HG02571 (cell line): ENCODE results near the gene DGUOK.
"Not testable (repeated sequence)": the region's sequence is repeated elsewhere in the genome, so short reads cannot be mapped to it uniquely, and the experiment has no call there.

Experiments
- ATAC-seq: cut with Tn5 transposase; IDR thresholded peaks from one replicate; pipeline ENCODE4 v1.9.1; 2021; ENCODE audit warnings: mild to moderate bottlenecking, moderate library complexity; ENCODE audit not compliant: unreplicated experiment

Gene DGUOK

DNA sequence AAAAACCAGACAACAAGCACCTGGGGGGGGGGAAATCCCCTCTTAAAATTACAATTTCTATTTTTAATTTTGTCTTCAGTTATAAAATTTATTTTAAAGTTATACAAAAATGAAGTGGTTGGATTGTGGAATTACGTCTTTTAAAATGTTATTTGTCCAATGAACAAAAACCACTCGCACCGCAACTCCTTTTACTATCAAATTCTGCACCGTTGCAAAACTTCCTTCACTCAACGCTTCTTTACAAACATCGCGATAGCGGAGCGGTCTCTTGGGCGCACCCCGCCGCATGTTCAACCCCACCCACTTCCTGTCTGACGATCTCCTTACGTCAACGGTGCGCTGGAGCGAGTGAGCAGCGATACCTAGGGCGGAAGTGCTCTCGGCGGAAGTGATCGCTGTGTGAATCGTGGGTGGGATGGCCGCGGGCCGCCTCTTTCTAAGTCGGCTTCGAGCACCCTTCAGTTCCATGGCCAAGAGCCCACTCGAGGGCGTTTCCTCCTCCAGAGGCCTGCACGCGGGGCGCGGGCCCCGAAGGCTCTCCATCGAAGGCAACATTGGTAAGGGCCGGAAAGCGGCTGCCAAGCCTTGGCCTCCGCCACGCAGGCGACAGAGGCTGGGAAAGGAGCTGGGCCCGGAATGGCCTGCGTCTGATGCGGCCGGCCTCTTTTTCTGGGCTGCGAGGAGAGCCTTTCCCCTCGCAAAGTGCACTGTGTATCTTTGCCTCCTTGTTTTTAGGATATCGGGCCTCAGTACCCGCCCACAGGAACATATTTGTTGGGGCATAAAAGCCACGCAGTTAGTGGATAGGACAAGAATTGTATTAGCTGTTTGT is at the start of gene DGUOK:
DGUOK (plus strand) TSS at position 388 of the 835 bp plus-strand sequence; CDS start at position 419, 31 bp downstream.
- peak; percentile 99 for ATAC-seq

DNA sequence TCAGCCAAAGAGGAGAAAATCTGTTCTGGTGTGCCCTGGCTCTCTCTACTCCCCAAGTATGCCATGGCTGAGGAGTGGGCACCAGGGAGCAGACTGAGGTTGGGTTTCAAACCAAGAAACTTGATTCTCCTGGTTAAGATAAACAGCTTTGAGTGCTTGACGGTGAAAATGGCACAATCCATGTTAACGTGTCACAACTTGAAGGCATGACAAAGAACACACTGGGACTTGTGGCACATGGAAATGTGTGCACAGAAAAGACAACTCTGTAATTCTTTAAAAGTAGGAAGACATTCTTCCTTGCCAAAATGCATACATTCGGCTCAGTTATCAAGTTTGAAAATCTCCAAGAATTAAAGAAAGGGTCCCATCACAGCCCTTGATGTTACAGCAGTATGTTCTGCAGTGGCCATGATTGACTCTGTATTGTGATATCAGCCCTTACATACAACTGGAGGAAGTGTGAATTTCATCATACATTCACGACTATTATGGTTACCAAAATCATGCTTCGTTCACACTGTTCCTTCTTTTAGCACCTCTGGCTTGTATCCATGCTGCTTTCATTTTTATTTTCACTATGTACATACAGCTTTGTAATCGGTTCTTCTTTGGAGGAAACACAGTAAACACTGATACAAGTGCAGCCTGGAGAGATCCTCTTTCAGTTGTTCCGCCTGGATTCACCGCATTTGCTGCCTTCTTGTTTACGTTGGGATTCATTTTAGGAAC is 49.4 kb upstream of the DGUOK start:
- ATAC-seq: no peak

DNA sequence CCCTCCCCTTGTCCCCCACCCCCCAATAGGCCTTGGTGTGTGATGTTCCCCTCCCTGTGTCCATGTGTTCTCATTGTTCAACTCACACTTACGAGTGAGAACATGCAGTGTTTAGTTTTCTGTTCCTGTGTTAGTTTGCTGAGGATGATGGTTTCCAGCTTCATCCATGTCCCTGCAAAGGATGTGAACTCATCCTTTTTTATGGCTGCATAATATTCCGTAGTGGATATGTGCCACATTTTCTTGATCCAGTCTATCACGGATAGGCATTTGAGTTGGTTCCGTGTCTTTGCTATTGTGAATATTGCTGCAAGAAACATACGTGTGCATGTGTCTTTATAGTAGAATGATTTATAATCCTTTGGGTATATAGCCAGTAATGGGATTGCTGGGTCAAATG is 48.7 kb upstream of the DGUOK start:
- ATAC-seq: not testable (repeated sequence)

DNA sequence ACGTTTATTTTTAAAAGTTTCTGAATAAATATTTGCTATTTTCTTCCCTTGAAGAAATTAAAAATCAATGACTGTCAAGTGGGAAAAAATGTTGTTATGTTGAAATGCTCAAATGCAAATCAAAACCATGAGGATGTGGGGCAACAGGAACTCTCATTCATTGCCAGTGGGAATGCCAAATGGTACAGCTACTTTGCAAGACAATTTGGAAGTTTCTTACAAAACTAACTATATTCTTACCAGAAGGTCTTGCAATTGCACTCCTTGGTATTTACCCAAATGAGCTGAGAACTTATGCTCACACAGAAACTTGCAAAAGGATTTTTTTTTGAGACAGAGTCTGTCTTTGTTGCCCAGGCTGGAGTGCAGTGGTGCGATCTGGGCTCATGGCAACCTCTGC is 41.3 kb upstream of the DGUOK start:
- ATAC-seq: no peak

DNA sequence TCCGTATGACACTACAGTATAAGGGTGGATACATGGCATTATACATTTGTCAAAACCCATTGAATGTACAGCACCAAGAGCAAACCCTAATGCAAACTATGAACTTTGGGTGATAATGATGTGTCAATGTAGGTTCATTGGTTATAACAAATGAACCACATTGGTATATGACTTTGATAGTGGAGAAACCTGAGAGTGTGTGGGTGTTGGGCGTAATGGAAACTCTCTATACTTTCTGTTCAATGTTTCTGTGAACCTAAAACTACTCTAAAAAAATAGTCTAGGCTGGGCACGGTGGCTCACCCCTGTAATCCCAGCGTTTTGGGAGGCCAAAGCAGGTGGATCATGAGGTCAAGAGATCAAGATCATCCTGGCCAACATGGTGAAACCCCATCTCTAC is 40.3 kb upstream of the DGUOK start:
- ATAC-seq: no peak

DNA sequence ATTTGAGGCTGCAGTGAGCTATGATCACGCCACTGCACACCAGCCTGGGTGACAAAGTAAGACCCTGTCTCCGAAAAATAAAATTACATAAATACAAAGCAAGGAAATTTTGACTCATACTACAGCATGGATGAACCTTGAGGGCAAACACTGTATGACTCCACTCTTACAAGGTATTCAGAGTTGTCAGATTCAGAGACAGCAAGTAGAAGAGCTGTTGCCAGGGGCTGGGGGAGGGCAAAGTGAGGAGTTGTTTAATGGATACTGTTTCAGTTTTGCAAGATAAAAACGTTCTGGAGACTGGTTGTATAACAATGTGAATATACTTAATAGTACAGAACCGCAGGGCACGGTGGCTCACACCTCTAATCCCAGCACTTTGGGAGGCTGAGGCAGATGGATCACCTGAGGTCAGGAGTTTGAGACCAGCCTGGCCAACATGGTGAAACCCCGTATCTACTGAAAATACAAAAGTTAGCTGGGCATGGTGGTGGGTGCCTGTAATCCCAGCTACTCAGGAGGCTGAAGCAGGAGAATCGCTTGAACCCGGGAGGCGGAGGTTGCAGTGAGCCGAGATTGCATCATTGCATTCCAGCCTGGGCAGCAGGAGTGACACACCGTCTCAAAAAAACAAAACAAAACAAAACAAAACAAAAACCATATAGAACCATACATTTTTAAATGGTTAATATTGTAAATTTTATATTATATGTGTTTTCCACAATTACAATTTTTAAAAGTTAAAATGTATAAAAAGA is 38.9 kb upstream of the DGUOK start:
- not testable (repeated sequence) for ATAC-seq

DNA sequence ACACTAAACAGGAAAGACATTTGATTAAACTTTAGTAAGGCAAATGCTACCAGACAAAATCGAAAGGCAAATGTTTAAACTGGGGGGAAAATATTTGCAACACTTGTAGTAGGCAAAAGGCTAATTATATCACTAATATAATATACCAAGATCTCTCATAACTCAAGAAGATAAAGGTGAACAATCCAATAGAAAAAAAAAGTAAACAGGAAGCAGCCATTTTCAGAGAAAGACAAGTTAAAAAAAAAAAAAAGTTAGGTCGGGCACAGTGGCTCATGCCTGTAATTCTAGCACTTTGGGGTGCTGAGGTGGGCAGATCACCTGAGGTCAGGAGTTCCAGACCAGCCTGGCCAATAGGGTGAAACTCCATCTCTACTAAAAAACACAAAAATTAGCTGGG is 38.3 kb upstream of the DGUOK start:
- no peak for ATAC-seq

DNA sequence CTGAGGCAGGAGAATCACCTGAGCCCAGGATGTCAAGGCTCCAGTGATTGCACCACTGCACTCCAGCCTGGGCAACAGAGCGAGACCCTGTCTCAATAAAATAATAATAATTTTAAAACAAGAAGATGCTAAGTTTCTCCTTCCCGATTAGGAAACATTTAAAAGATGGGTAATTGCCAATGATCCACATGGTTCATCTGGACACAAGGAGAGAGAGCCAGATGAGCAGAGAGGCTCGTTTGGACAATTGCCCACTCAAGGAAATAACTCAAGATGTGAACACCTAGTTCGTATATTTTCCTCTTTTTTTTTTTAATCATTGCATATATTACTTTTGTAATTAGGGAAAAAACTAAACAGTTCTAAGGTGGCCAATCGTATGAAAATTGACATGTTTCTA is 37.5 kb upstream of the DGUOK start:
- no peak for ATAC-seq

DNA sequence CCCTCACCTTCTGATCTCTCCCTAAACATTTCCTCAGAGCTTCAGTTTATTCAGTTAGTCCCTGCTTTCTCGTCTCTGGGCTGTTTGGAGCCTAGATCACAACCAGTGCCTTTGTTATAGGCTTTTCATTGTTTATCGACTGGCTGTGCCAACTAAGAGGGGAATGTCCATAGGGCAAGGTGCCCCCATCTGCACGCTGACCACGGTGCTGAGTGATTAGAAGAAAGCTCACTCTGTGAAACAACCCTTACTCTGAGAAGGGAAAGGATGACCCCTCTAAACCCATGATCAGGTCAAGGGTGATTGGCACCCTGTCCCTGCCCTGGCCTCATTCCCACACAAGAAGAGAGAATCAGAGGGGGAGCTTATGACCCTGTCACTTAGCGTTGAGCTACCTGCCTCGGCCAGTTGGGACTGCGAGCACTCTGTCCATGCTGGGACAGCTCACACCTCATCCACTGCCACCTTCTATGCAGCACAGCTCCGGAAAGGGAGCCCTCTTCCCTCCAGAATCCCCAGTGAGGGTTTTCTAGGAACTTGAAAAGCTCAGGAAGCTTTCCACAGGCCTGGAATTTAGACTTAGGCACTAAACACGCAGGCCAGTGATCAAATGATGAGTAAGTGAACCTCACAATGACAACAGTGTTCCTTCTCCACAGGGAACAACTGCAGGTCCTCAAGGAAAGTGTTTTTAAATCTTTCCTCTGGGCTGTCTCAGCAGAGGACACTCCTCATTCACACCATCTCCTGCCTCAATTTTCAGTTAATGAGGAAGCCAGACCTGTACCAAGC is 36.2 kb upstream of the DGUOK start:
- ATAC-seq: no peak

DNA sequence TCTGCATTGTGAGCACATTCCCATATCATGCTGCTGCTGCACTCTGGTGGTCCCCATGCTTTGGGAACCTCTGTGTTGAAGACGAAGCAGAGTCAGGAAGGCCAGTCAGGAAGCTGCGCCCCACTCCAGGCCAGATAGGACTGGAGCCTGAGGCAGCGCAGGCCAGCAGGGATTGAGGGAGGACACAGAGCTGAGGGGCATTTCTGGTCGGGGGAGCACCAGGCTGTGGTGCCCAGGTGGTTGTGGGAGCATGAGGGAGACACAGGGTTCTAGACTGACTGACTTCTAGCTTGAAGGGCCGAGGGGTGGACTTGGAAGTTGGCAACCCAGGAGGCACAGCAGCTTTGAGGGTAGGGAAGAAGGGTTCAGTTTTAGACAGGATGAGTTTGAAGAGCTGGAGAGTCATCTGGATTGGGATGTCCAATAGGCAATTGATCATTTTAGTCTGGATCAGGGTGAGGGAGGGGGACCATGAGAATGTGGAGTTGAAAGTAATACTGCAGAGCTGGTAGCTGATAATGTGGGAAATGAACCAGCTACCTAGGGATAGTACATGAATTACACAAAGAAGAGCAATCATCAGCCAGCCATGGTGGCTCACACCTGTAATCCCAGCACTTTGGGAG is 35.3 kb upstream of the DGUOK start:
- no peak for ATAC-seq

DNA sequence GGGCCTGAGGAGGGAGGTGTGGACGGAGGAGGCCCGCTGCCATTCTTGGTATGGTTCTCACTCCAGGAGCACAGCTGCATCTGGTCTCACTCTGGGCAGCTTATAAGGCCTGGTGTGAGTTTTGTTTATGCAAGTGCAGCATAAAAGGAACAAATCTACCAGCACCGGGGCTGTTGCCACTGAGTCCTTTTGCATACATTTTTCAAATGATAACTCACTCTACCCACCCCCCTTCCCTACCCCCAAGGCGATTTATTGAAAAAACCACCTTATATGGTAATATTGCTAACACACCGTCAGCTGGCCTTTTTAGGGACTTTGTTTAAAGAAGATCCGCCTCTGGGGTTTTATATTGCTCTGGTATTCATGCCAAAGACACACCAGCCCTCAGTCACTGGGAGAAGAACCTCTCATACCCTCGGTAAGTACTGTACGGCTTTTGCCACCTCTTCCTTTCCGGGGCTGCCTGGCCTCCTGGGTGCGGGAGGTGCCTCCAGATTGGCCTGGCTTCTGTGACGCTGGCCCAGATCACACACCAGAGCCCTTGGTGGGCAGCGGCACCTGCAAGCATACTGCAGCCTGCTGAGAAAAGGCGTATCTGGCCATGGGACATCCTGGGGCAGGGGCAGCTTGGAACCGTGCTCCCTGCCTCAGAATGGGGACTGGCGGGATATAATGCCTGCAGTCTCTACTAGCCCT is 33.9 kb upstream of the DGUOK start, which contains the start of gene ACTG2:
ACTG2 (plus strand) TSS at position 378 of the 699 bp plus-strand sequence. CDS start 8,304 bp downstream, outside the sequence.
- ATAC-seq: no peak

DNA sequence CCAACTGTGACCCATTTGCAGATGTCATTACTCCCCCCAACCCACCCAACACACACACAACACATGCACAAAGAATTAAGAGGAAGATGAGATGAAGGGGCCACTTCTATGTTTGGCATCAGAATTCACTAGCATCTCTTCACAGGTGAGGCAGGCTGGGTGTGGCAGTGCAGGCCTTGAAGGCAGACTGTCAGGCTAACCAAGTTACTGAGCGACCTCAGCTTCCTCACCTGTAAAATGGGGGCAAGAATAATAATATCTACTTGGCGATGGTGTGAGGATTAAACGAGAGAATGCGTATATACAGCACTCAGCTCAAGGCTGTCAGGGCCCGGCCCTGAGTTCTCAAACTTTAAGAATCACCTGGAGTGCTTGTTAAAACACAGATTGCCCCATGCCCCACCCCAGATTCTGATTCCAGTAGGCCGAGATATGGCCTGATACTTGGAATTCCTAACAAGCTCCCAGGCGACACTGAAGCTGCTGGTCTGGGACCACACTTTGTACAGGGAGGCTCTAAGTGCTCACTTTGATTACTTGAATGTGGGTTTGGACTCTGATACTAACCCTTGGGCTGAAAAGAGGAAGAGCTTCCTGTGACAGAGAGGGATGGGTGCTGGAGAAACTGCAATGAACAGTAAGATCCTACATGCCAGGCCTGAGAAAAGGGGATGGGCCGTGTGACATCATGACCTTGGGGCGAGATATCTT is 32.8 kb upstream of the DGUOK start:
- ATAC-seq: no peak

DNA sequence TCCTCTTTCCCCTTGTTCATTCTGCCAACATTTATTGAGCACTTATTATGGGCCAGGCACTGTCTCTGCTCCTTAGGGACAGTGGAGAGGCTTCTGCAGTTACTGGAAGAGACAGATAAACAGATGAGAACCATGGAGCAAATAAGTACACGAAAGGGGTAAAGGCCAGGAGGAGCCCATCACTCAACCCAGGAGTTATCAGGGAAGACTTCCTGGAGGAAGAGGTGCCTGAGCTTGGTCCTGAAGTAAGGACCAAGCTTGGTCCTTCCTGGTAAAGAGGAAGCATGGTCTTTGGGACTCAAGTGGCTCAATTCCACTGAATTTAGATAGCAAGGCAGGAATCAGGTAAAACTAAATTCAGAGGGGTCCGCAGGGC is 32.2 kb upstream of the DGUOK start:
- ATAC-seq: no peak

DNA sequence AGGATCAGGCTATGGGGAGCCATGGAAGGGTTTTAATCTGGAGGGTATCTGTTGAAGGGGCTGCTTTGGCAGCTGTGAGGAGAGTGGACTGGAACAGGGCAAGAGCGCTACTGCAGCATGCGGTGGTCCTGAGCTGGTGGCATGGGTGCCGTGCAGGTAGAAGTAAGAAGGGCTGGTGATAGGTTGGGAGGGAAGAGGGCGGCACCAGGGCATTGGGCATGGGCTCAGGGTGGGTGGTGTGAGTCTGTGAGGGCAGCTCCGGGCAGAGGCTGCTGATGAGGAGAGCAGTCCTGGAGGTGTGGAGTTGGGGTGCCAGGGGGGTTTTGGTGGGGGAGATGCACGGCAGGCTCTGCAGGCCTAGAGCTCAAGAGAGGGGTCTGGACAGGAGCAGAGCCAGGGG is 31.8 kb upstream of the DGUOK start:
- ATAC-seq: no peak

DNA sequence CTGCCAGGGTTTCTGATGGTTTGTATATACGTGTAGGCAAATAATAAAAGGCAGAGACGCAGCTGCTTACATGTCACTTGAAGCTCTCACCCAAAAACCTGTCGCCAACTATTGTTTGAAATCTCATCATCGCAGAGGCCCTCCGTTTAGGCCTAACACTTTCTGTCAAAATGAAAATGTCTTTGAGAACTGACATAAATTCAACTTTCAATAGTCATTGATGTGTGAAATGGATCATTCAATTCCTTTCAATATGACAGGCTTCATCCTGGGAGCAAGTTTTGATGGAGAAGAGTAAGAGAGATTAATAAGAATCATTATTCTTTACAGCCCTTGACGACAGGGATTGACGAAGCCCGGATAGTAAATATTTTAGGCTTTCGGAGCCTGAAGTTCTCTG is 31.2 kb upstream of the DGUOK start:
- ATAC-seq: no peak

DNA sequence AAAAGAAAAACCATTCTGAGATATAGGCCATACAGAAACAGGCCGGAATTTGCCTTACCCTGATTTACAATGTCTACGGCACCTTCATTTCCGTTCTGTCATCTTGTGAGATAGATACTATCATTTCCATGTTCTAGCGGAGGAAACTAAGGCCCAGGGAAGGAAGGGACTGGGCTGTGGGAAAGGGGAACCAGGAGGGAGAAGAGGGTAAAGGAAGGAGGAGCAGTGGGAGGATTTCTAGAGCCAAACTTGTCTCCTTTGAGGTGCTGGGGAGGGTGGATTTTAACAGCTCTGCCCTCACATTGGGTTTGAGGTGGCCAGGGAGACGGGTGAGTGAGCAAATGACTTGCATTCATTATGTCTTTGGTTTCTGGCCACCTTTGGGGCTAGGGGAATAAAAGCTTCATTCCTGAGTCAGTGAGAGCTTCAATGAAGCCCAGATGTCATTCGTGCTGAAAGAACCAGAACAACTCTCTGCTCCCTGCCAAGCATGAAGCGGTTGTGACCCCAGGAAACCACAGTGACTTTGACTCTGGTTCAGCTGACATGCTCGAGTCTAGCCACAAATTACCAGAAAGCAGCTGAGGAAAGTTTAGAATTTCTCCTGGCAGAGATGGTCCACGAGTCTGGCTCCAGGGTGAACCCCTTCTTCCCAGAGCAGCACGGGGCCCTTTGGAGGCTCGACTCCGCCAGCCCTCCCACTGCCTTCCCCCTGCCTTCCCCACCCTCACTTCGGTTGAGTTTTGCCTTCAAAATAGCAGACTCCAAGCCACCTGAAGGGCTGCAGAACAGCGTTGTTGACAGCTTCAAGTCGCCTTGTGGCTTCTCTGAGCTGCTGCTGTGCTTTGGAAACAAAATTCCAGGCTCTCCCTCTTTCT is 30.1 kb upstream of the DGUOK start:
- no peak for ATAC-seq

DNA sequence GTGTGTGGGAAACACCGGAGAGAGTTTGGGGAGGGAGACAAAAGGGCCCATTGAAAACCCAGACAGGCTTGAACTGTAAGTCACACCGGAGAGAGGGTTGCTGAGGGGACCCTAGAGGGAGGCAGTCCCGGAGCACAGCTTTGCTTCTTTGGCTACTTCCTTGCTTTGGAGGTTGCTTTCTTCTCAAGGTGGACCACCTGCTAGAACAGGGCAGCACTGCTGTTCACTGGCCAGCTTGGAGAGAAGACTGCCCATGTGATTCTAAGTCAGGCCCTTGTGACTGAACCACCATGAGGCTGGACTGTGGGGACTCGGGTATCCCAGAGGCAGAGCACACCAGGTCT is 29.5 kb upstream of the DGUOK start:
- no peak for ATAC-seq

DNA sequence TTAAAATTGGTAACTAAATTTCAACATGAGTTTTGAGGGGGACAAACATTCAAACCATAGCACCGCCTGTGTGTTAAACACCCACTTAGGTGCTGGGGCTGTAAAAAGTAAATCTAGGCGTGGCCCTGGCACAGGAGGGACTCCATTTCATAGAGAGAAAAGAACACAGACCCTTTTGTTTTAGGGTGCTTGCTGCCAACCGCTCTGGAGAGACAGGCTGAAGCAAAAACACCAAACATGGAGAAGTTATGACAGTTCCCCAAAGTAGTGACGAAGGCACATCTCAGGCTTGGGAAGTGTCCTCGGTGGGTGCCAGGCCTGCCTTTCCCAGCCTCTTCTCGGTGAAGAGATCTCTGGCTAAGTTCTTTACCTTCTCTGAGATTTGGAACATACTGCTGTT is 28.7 kb upstream of the DGUOK start:
- ATAC-seq: no peak
